ENCODE measurements around the gene SORL1. TPM values are rescaled to one million over a fixed set of nuclear protein-coding genes. Genes with fewer than 3 reads are reported as not detected.

SORL1 gene
- total and polyA plus RNA-seq, 9 of the 15 experiments (the other 6 are each of a cell fraction or from before 2014, with no cell fraction given): 0.01 to 0.66 TPM; not detected in 7

GRCh38 chr11:121444526-121444925 is 7.6 kb upstream of the SORL1 start:
- Histone ChIP-seq H3K27ac (ENCODE audit: extremely low read depth, low read depth, low read length) (no peak overlapping the region), H3K9ac (ENCODE audit: insufficient read depth in 1 of 2, low read depth in 2 of 2, low read length in 2 of 2) (no peak overlapping the region), H3K4me2 (ENCODE audit: insufficient read depth, low read length) (no peak overlapping the region), H3K27me3 (ENCODE audit: control insufficient read depth in 2 of 2, insufficient read depth in 2 of 2, low read length in 2 of 2) (peaks cover 0 to 5% of the 10 kb centered on the region in 2 experiments; a peak in 1 of 5 replicates), H3K4me1 (replicated peaks in 1 of 2; ENCODE audit: control insufficient read depth in 2 of 2, insufficient read depth in 2 of 2, low read length in 2 of 2) (no peaks in the 10 kb centered on the region), H3K4me3 (no peak overlapping the region), H2AFZ (ENCODE audit: low read depth, low read length) (no peak overlapping the region), H3K79me2 (ENCODE audit: control insufficient read depth, insufficient read depth, low read length) (no peaks in the 10 kb centered on the region), H3K9me3 (replicated peaks; ENCODE audit: control insufficient read depth, insufficient read depth, low read depth, low read length) (no peaks in the 10 kb centered on the region), H3K36me3 (ENCODE audit: control insufficient read depth, insufficient read depth, low read length) (no peaks in the 10 kb centered on the region), H3K9me1 (ENCODE audit: control insufficient read depth, insufficient read depth, low read length) (no peaks in the 10 kb centered on the region), H4K20me1 (replicated peaks; ENCODE audit: control insufficient read depth, insufficient read depth, low read length) (no peaks in the 10 kb centered on the region)
- ATAC-seq (no peak), FAIRE-seq (no peak), DNase-seq (ENCODE audit: extremely low read depth in 1 of 4, low spot score in 3 of 4) (no peak)
- intact Hi-C loops (cut with micrococcal nuclease) (no loop called here), in situ Hi-C loops (cut with MboI) (no loop called here)
- ChIA-PET CTCF (ENCODE audit: low intra/inter-chr PET ratio) (no interaction called here), POLR2A (no interaction called here)
- no peak for TF ChIP-seq HMBOX1 (IDR thresholded peaks at IDR 0.05)
- TF ChIP-seq GABPB1 (CRISPR knock-in tag; IDR thresholded peaks at IDR 0.05): no peak
- TF ChIP-seq MAFK (IDR thresholded peaks at IDR 0.05; ENCODE audit: low read length): no peak
- TF ChIP-seq ZNF140 (CRISPR knock-in tag; IDR thresholded peaks at IDR 0.05): no peak
- no peak for TF ChIP-seq HSF4 (CRISPR knock-in tag; IDR thresholded peaks at IDR 0.05; ENCODE audit: borderline replicate concordance)
- no peak for TF ChIP-seq ZNF436 (CRISPR knock-in tag; IDR thresholded peaks at IDR 0.05)
- TF ChIP-seq TBL1XR1 (IDR thresholded peaks at IDR 0.05; ENCODE audit: low read length in 2 of 2): no peak
- no peak for TF ChIP-seq POLR2B (IDR thresholded peaks at IDR 0.05; ENCODE audit: low read depth, partially characterized antibody)
- TF ChIP-seq BCL6 (CRISPR knock-in tag; IDR thresholded peaks at IDR 0.05): no peak
- WGBS (ENCODE audit: insufficient coverage, low coverage, missing lambda C conversion rate): 0% methylated on average over 3 of the region's 3 CpGs
- BruUV-seq (replicated peaks): no TSS peak
